Neural progenitor cell (in vitro differentiated cells): ENCODE measurements around the gene ODAD4. TPM values are rescaled to one million over a fixed set of nuclear protein-coding genes. Genes with fewer than 3 reads are reported as not detected.
"Not testable (repeated sequence)": the region's sequence is repeated elsewhere in the genome, so short reads cannot be mapped to it uniquely, and the experiment has no call there.

Source experiments
- DNase-seq: peaks from one replicate; pipeline ENCODE4 v3.0.0-alpha.2; 2016; ENCODE audit warnings: low spot score
- H2AFZ ChIP-seq: fragments of 200-600 bp; sonication (generic); replicated peaks from 2 replicates; pipeline ENCODE4 v1.6.1; 2016; ENCODE audit warnings: antibody characterized with exemption
- H3F3A ChIP-seq: fragments of 200-600 bp; sonication (generic); 2 replicates; pipeline ENCODE4 v1.6.1; 2016; ENCODE audit warnings: antibody characterized with exemption, low read depth
- H3K27ac ChIP-seq: fragments of 200-600 bp; sonication (generic); 2 replicates; pipeline ENCODE4 v1.5.1; 2016; ENCODE audit warnings: mild to moderate bottlenecking
- H3K27me3 ChIP-seq: fragments of 200-600 bp; sonication (generic); 2 replicates; pipeline ENCODE4 v1.6.1; 2016; ENCODE audit warnings: mild to moderate bottlenecking, moderate library complexity
- H3K36me3 ChIP-seq: fragments of 200-600 bp; sonication (generic); 2 replicates; pipeline ENCODE4 v1.5.1; 2016
- H3K4me1 ChIP-seq: fragments of 200-600 bp; sonication (generic); 2 replicates; pipeline ENCODE4 v1.6.1; 2016; ENCODE audit warnings: mixed run types
- H3K4me2 ChIP-seq: fragments of 200-600 bp; sonication (generic); 2 replicates; pipeline ENCODE4 v1.6.1; 2016
- H3K4me3 ChIP-seq: fragments of 200-600 bp; sonication (generic); 2 replicates; pipeline ENCODE4 v1.5.1; 2016
- H3K79me2 ChIP-seq: fragments of 200-600 bp; sonication (generic); 2 replicates; pipeline ENCODE4 v1.6.1; 2016; ENCODE audit warnings: low read depth
- H3K9ac ChIP-seq: fragments of 200-600 bp; sonication (generic); 2 replicates; pipeline ENCODE4 v1.6.1; 2016
- H3K9me3 ChIP-seq: fragments of 200-600 bp; sonication (generic); 2 replicates; pipeline ENCODE4 v1.5.1; 2016; ENCODE audit warnings: low read depth
- H4K20me1 ChIP-seq: fragments of 200-600 bp; sonication (generic); 2 replicates; pipeline ENCODE4 v1.6.1; 2016; ENCODE audit warnings: low read depth
- H3K27ac Mint-ChIP-seq: 3 replicates; pipeline ENCODE4 v1.8.0; 2021; ENCODE audit warnings: mixed read lengths
- H3K27me3 Mint-ChIP-seq: 2 replicates; pipeline ENCODE4 v1.8.0; 2022; ENCODE audit warnings: low read depth, mild to moderate bottlenecking, inconsistent platforms, moderate library complexity, mixed read lengths; ENCODE audit not compliant: insufficient read depth
- H3K36me3 Mint-ChIP-seq: 3 replicates; pipeline ENCODE4 v1.8.0; 2021; ENCODE audit warnings: mixed read lengths
- H3K4me1 Mint-ChIP-seq: 3 replicates; pipeline ENCODE4 v1.8.0; 2021; ENCODE audit warnings: mixed read lengths
- H3K4me3 Mint-ChIP-seq: 3 replicates; pipeline ENCODE4 v1.8.0; 2021; ENCODE audit warnings: mild to moderate bottlenecking, moderate library complexity, mixed read lengths
- H3K9me3 Mint-ChIP-seq: 3 replicates; pipeline ENCODE4 v1.8.0; 2020; ENCODE audit warnings: mixed read lengths
- CTCF ChIP-seq: fragments of 200-600 bp; sonication (generic); IDR thresholded peaks from 2 replicates; pipeline ENCODE4 v1.5.1; 2017; ENCODE audit warnings: antibody characterized with exemption, mild to moderate bottlenecking
- EZH2 ChIP-seq: fragments of 200-600 bp; sonication (generic); IDR thresholded peaks from 2 replicates; pipeline ENCODE4 v1.6.1; 2017; ENCODE audit warnings: antibody characterized with exemption, mild to moderate bottlenecking, moderate library complexity
- EZH2phosphoT487 ChIP-seq: fragments of 200-600 bp; sonication (generic); IDR thresholded peaks from 2 replicates; pipeline ENCODE4 v1.6.1; 2017; ENCODE audit warnings: antibody characterized with exemption
- total RNA-seq: library from RNA; depleted of rRNA; stranded (reverse); fragments of >200 nt; gene quantifications from 2 replicates; pipeline ENCODE4 v1.2.3, GENCODE V29; 2015; ENCODE audit warnings: low replicate concordance

ODAD4 gene
- total RNA-seq, 1 donor from 2014 or later = 4.1 TPM

- peak overlapping the region; percentile 27 for H3K27ac Mint-ChIP-seq
- H3K27me3 ChIP-seq = no peaks in the 10 kb centered on the region
- H3K36me3 Mint-ChIP-seq = peaks cover 29% of the 10 kb centered on the region
- peaks cover 33% of the 10 kb centered on the region for H3K4me1 Mint-ChIP-seq
- H3K4me3 ChIP-seq = no peak overlapping the region
- no peak overlapping the region for H3K27ac ChIP-seq
- H3K36me3 ChIP-seq = no peaks in the 10 kb centered on the region
- peaks cover 100% of the 10 kb centered on the region for H3K79me2 ChIP-seq
- H3K4me3 Mint-ChIP-seq = no peak overlapping the region
- H3K9ac ChIP-seq = no peak overlapping the region
- H3K9me3 ChIP-seq = no peaks in the 10 kb centered on the region
- no peak overlapping the region for H3K4me2 ChIP-seq
- TF ChIP-seq EZH2 (no peak), EZH2phosphoT487 (no peak), CTCF (no peak)
- H3K9me3 Mint-ChIP-seq = no peaks in the 10 kb centered on the region
- H3K4me1 ChIP-seq = peaks cover 16% of the 10 kb centered on the region
- peak; percentile 21 for DNase-seq
- peaks cover 51% of the 10 kb centered on the region for H4K20me1 ChIP-seq
- H3F3A ChIP-seq = peaks cover 50% of the 10 kb centered on the region
- H2AFZ ChIP-seq = no peak overlapping the region
- H3K27me3 Mint-ChIP-seq = no peaks in the 10 kb centered on the region
These were observed 80.6 kb downstream of the ODAD4 start for GRCh38 chr17:42010898-42011516.

- Histone ChIP-seq H3K4me1 (peaks cover 20% of the 10 kb centered on the region), H3F3A (peaks cover 60% of the 10 kb centered on the region), H4K20me1 (peaks cover 41% of the 10 kb centered on the region), H3K79me2 (peaks cover 98% of the 10 kb centered on the region)
- not testable (repeated sequence) for H2AFZ ChIP-seq, H3K36me3 ChIP-seq, H3K4me3 ChIP-seq, H3K4me2 ChIP-seq, H3K9ac ChIP-seq, DNase-seq, H3K9me3 Mint-ChIP-seq, H3K27me3 ChIP-seq, H3K4me3 Mint-ChIP-seq, H3K27ac ChIP-seq, H3K27me3 Mint-ChIP-seq, H3K9me3 ChIP-seq
- Mint-ChIP-seq H3K27ac (peak overlapping the region; percentile 66), H3K36me3 (peaks cover 26% of the 10 kb centered on the region), H3K4me1 (peaks cover 41% of the 10 kb centered on the region)
These were observed 81.9 kb downstream of the ODAD4 start for GRCh38 chr17:42012363-42012762.

GRCh38 chr17:42013740-42014139 lies 83.3 kb downstream of the ODAD4 start:
- H3K4me3 ChIP-seq, DNase-seq, H2AFZ ChIP-seq, H3K9me3 Mint-ChIP-seq, H3K36me3 ChIP-seq, H3K27ac ChIP-seq, H3K9ac ChIP-seq, H3K4me3 Mint-ChIP-seq, H3K27me3 Mint-ChIP-seq, H3K27me3 ChIP-seq, H3K9me3 ChIP-seq: not testable (repeated sequence)
- Mint-ChIP-seq H3K27ac (peak overlapping the region; percentile 24), H3K36me3 (peaks cover 26% of the 10 kb centered on the region), H3K4me1 (peaks cover 50% of the 10 kb centered on the region)
- H3K4me1 ChIP-seq = peaks cover 20% of the 10 kb centered on the region
- peaks cover 84% of the 10 kb centered on the region for H3K79me2 ChIP-seq
- peak overlapping the region; percentile 5 for H3K4me2 ChIP-seq
- H4K20me1 ChIP-seq = peaks cover 36% of the 10 kb centered on the region
- peaks cover 73% of the 10 kb centered on the region for H3F3A ChIP-seq

Other genes with a start within 250 kb of the ODAD4 start
- gene EIF1, start 241.7 kb upstream of the ODAD4 start, total RNA-seq = 60.7 and 91.4 TPM in 2 replicates
- gene GAST, start 218.3 kb upstream of the ODAD4 start, total RNA-seq = not detected in 2 replicates
- 0.45 and 1.7 TPM in 2 replicates for gene HAP1, start 196.0 kb upstream of the ODAD4 start, total RNA-seq
- 28.5 and 91.8 TPM in 2 replicates for gene JUP, start 143.9 kb upstream of the ODAD4 start, total RNA-seq
- gene P3H4, start 118.7 kb upstream of the ODAD4 start, total RNA-seq = 18.7 and 48.5 TPM in 2 replicates
- gene FKBP10, start 117.6 kb upstream of the ODAD4 start, total RNA-seq = 108 and 231 TPM in 2 replicates
- gene NT5C3B, start 94.4 kb upstream of the ODAD4 start, total RNA-seq = 99.5 and 106 TPM in 2 replicates
- gene KLHL10, start 92.8 kb upstream of the ODAD4 start, total RNA-seq = 0.65 TPM in 1 of 2 replicates, not detected in the other
- 28.5 and 33.3 TPM in 2 replicates for gene KLHL11, start 65.2 kb upstream of the ODAD4 start, total RNA-seq
- gene ACLY, start 11.7 kb upstream of the ODAD4 start, total RNA-seq = 221 and 273 TPM in 2 replicates
- gene CNP, start 36.2 kb downstream of the ODAD4 start, total RNA-seq = 38.6 and 70.3 TPM in 2 replicates
- 80.7 and 92.5 TPM in 2 replicates for gene DNAJC7, start 86.8 kb downstream of the ODAD4 start, total RNA-seq
- 23.7 and 50.1 TPM in 2 replicates for gene NKIRAS2, start 89.5 kb downstream of the ODAD4 start, total RNA-seq
- 2.2 and 5.5 TPM in 2 replicates for gene C17orf113, start 120.0 kb downstream of the ODAD4 start, total RNA-seq
- gene ZNF385C, start 167.9 kb downstream of the ODAD4 start, total RNA-seq = 5.0 and 7.5 TPM in 2 replicates
- 0.12 TPM in 1 of 2 replicates, not detected in the other for gene DHX58, start 182.1 kb downstream of the ODAD4 start, total RNA-seq
- gene KAT2A, start 190.8 kb downstream of the ODAD4 start, total RNA-seq = 18.4 and 34.2 TPM in 2 replicates
- 0.12 and 0.65 TPM in 2 replicates for gene HSPB9, start 192.2 kb downstream of the ODAD4 start, total RNA-seq
- 33.5 and 48.9 TPM in 2 replicates for gene RAB5C, start 224.4 kb downstream of the ODAD4 start, total RNA-seq